ENCODE measurements around the gene RBP2.

GRCh38 chr3:139472380-139473010, 3.8 kb downstream of the RBP2 start:
- no peak for TF ChIP-seq CTCF (IDR thresholded peaks at IDR 0.05)
- no peak for TF ChIP-seq POLR2A (IDR thresholded peaks at IDR 0.05)
- TF ChIP-seq EP300 (IDR thresholded peaks at IDR 0.05) = no peak
